Measurements from ENCODE around the gene MACROD2. TPM values are rescaled to one million over a fixed set of nuclear protein-coding genes. Genes with fewer than 3 reads are reported as not detected.

The MACROD2 gene
- polyA plus RNA-seq, 2 of the 4 experiments (the other 2 are of a cell fraction) = 0.96 to 1.3 TPM

DNA sequence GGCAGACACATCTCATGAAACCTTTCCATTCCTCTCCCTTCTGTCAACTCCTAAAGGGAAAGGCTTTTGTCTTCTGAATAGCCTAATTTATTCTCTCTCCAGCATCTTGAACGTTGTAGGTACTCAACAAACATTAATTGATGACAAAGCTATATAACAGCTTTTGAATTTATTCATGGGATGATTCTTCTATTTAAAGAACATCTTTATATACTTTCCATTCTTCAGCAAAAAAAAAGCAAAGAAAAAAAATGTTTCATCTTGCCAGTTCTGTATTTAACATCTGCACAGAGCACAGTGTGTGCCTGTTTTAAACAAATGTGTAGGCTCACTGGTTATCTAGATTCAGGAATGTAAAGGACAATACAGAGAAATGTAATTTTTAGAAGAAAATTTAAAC is 1929.2 kb downstream of the MACROD2 start:
- FAIRE-seq = peak; percentile 28
- no peak overlapping the region for H3K4me3 ChIP-seq
- ChIA-PET POLR2A (no interaction called here), CTCF (no interaction called here)
- no peak overlapping the region for H3K4me2 ChIP-seq
- H3K4me1 ChIP-seq = no peaks in the 10 kb centered on the region
- 0% methylated on average over 1 of the region's 1 CpG for WGBS (ENCODE audit: missing lambda C conversion rate)
- no peak overlapping the region for H3K27ac ChIP-seq
- TF ChIP-seq MAFK (IDR thresholded peaks at IDR 0.05; ENCODE audit: partially characterized antibody) (peak; percentile 9), SMC3 (IDR thresholded peaks at IDR 0.05) (no peak)
- TF ChIP-seq, protein P1, sequence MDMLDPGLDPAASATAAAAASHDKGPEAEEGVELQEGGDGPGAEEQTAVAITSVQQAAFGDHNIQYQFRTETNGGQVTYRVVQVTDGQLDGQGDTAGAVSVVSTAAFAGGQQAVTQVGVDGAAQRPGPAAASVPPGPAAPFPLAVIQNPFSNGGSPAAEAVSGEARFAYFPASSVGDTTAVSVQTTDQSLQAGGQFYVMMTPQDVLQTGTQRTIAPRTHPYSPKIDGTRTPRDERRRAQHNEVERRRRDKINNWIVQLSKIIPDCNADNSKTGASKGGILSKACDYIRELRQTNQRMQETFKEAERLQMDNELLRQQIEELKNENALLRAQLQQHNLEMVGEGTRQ (IDR thresholded peaks at IDR 0.05) = no peak
- 0 out of 3 replicates have a peak, but pooled peaks cover 3% of the 10 kb centered on the region for H3K9me3 ChIP-seq
- no peak for DNase-seq (ENCODE audit: low read depth in 1 of 2, low spot score in 1 of 2)
- ATAC-seq = no peak

GRCh38 chr20:15925376-15925775 is 1930.1 kb downstream of the MACROD2 start:
- 0 out of 3 replicates have a peak, but pooled peaks cover 3% of the 10 kb centered on the region for H3K9me3 ChIP-seq
- no peak for DNase-seq (ENCODE audit: low read depth in 1 of 2, low spot score in 1 of 2)
- H3K27ac ChIP-seq = no peak overlapping the region
- WGBS (ENCODE audit: missing lambda C conversion rate) = 12% methylated on average over 8 of the region's 8 CpGs
- H3K4me3 ChIP-seq = no peak overlapping the region
- H3K4me1 ChIP-seq = no peaks in the 10 kb centered on the region
- no peak for TF ChIP-seq PHF8 (IDR thresholded peaks at IDR 0.05; ENCODE audit: borderline replicate concordance, low read depth)
- no peak for TF ChIP-seq ESRRA (IDR thresholded peaks at IDR 0.05; ENCODE audit: borderline replicate concordance, low read length)
- TF ChIP-seq RCOR1 (IDR thresholded peaks at IDR 0.05; ENCODE audit: low read depth, low read length) = no peak
- TF ChIP-seq CTCF (IDR thresholded peaks at IDR 0.05) = no peak
- no peak for TF ChIP-seq ZFP36 (IDR thresholded peaks at IDR 0.05; ENCODE audit: borderline replicate concordance, partially characterized antibody)
- TF ChIP-seq SREBF2 (IDR thresholded peaks at IDR 0.05) = no peak
- TF ChIP-seq, protein P2, sequence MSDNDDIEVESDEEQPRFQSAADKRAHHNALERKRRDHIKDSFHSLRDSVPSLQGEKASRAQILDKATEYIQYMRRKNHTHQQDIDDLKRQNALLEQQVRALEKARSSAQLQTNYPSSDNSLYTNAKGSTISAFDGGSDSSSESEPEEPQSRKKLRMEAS (IDR thresholded peaks at IDR 0.05) = no peak
- TF ChIP-seq BHLHE40 (IDR thresholded peaks at IDR 0.05; ENCODE audit: low read depth, low read length) = no peak
- no peak for TF ChIP-seq CBX8 (IDR thresholded peaks at IDR 0.05)
- H3K4me2 ChIP-seq = no peak overlapping the region
- POLR2A ChIA-PET = no interaction called here
- no peak for ATAC-seq
- CTCF ChIA-PET = no interaction called here
- no peak for FAIRE-seq

DNA sequence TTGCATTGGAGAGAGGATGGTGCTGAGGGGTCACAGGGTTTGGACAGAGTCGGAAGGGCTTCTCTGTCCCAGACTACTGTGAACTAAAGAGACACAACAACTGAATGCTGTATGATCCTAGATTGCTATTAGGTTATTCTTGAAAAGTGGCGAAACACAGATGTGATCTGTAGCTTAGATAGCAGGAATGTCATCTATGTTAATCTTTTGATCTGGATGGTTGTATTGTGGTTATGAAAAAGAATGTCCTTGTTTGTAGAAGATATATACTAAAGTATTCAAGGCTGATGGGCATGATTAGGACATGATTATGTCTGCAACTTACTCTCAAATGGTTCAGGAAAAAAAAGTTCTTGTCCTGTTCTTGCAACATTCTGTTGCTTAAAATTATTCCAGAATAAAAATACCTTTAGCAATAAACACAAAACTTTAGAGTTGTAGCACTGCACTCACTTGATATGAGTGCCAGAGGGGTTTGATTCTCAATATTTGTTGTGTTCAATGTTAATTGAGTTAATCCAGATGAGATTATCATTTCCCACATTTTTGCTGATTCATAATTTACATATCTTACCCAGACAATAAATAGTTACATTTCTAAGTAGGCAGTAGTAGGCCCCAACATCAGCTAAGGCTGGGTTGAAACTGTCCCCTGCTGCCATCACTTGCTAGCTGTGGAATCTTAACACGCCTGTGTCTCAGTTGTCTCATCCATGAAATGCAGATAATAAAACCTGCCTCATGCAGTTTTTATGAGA is 1932.8 kb downstream of the MACROD2 start:
- no peak for TF ChIP-seq CBX8 (IDR thresholded peaks at IDR 0.05)
- no peak for TF ChIP-seq BHLHE40 (IDR thresholded peaks at IDR 0.05; ENCODE audit: low read depth, low read length)
- TF ChIP-seq ZSCAN20 (CRISPR knock-in tag; IDR thresholded peaks at IDR 0.05) = no peak
- TF ChIP-seq MAFK (IDR thresholded peaks at IDR 0.05; ENCODE audit: partially characterized antibody) = peak; percentile 32
- no peak for TF ChIP-seq HMGXB4 (CRISPR knock-in tag; IDR thresholded peaks at IDR 0.05; ENCODE audit: borderline replicate concordance)
- no peak for TF ChIP-seq RFX5 (IDR thresholded peaks at IDR 0.05)
- no peak for TF ChIP-seq TFCP2L1 (CRISPR knock-in tag; IDR thresholded peaks at IDR 0.05)
- no peak for TF ChIP-seq TP53 (CRISPR knock-in tag; IDR thresholded peaks at IDR 0.05)
- no peak for ATAC-seq
- Histone ChIP-seq H3K4me3 (no peak overlapping the region), H3K4me2 (no peak overlapping the region), H3K9me3 (0 out of 3 replicates have a peak, but pooled peaks cover 3% of the 10 kb centered on the region), H3K27ac (no peak overlapping the region), H3K4me1 (no peaks in the 10 kb centered on the region)
- WGBS (ENCODE audit: missing lambda C conversion rate) = 22% methylated on average over 3 of the region's 3 CpGs
- DNase-seq (ENCODE audit: low read depth in 1 of 2, low spot score in 1 of 2) = no peak
- ChIA-PET CTCF (interaction anchor here (0.7 to 1.0 kb wide), 4 partner anchors 13 to 1591 kb away, joined by 3 to 4 read pairs (median 4); partner anchors contain the start of gene FLRT3), POLR2A (no interaction called here)
- no peak for FAIRE-seq

Measured in A549 (cell line).